Mesothelial cell of epicardium (in vitro differentiated cells): ENCODE results near the gene CBLB. TPM values are rescaled to one million over a fixed set of nuclear protein-coding genes. Genes with fewer than 3 reads are reported as not detected.
"Not testable (repeated sequence)": the region's sequence is repeated elsewhere in the genome, so short reads cannot be mapped to it uniquely, and the experiment has no call there.

Experiments
- DNase-seq, 2 experiments: peaks; one replicate each; pipeline ENCODE4 v3.0.0; 2021; ENCODE audit warnings: low spot score in 2 of 2; ENCODE audit not compliant: unreplicated experiment in 2 of 2
- H3K27ac Mint-ChIP-seq: 2 replicates; pipeline ENCODE4 v1.8.0; 2021; ENCODE audit warnings: mixed read lengths
- H3K27me3 Mint-ChIP-seq: 2 replicates; pipeline ENCODE4 v1.8.0; 2021; ENCODE audit warnings: low read depth, mixed read lengths
- H3K36me3 Mint-ChIP-seq: 2 replicates; pipeline ENCODE4 v1.8.0; 2021; ENCODE audit warnings: mixed read lengths
- H3K4me1 Mint-ChIP-seq: 2 replicates; pipeline ENCODE4 v1.8.0; 2021; ENCODE audit warnings: mixed read lengths
- H3K4me3 Mint-ChIP-seq: 2 replicates; pipeline ENCODE4 v1.8.0; 2021; ENCODE audit warnings: mild to moderate bottlenecking, moderate library complexity, mixed read lengths
- H3K9me3 Mint-ChIP-seq: 2 replicates; pipeline ENCODE4 v1.8.0; 2021; ENCODE audit warnings: mixed read lengths
- total RNA-seq: library from RNA; stranded (reverse); gene quantifications from 3 replicates; pipeline ENCODE4 v1.2.1, GENCODE V29; 2021
- TF ChIP-seq, protein P1 (sequence below): fragments of 200-600 bp; sonication (generic); IDR thresholded peaks from one replicate; pipeline ENCODE4 v1.5.0; 2021; ENCODE audit warnings: antibody characterized with exemption; ENCODE audit not compliant: unreplicated experiment

Gene CBLB
- total RNA-seq, 1 donor from 2014 or later = 116 TPM

DNA sequence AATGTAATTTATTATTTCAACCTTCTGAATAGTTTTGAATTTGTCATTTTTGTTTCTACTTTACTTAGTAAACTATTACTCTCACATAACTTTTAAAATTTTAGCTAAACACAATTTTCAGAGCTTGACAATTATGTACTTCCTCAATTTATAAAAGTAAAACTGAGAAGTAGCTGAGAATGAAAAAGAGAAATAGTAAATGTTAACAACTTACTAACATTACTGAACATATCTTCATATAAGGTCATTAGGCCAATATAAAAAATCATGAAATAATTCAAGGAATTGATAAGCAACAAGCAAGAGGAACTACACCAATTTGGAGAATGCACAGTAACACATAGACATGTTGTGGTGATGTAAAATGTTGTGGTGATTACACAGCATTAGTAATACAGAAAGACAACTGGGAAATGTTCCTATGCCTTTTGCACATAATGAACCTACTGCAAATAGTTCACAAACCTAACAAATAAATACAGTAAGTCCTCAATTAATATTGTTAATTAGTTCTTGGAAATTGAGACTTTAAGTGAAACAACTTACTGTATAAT lies 137.9 kb downstream of the CBLB start:
- H3K27me3 Mint-ChIP-seq = no peaks in the 10 kb centered on the region
- no peak overlapping the region for H3K27ac Mint-ChIP-seq
- H3K9me3 Mint-ChIP-seq = peaks cover 16% of the 10 kb centered on the region
- peaks cover 16% of the 10 kb centered on the region for H3K4me1 Mint-ChIP-seq
- TF ChIP-seq, protein P1, sequence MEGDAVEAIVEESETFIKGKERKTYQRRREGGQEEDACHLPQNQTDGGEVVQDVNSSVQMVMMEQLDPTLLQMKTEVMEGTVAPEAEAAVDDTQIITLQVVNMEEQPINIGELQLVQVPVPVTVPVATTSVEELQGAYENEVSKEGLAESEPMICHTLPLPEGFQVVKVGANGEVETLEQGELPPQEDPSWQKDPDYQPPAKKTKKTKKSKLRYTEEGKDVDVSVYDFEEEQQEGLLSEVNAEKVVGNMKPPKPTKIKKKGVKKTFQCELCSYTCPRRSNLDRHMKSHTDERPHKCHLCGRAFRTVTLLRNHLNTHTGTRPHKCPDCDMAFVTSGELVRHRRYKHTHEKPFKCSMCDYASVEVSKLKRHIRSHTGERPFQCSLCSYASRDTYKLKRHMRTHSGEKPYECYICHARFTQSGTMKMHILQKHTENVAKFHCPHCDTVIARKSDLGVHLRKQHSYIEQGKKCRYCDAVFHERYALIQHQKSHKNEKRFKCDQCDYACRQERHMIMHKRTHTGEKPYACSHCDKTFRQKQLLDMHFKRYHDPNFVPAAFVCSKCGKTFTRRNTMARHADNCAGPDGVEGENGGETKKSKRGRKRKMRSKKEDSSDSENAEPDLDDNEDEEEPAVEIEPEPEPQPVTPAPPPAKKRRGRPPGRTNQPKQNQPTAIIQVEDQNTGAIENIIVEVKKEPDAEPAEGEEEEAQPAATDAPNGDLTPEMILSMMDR = no peak
- DNase-seq = no peak
- H3K4me3 Mint-ChIP-seq = no peak overlapping the region
- peaks cover 39% of the 10 kb centered on the region for H3K36me3 Mint-ChIP-seq

DNA sequence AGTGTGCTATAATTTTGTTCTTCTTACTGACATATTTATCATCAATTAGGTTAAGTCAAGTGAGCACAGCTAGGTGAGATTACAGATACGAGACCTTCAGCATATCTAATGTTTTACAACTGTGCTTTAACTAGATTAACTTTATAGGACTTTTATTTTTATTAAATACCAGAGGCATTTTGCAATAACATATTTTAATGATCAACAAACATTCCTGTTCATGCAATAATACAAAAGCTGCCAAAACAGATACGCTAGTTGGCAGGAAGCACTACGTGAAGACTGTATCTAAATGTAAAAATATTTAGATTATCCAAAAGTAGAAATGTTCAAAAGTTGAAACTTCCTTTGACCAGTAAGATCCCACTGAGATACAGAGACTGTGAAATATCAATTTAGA lies 139.1 kb downstream of the CBLB start:
- Mint-ChIP-seq H3K27ac (peak overlapping the region; percentile 15), H3K9me3 (peaks cover 16% of the 10 kb centered on the region), H3K4me1 (peaks cover 16% of the 10 kb centered on the region), H3K27me3 (no peaks in the 10 kb centered on the region), H3K4me3 (no peak overlapping the region), H3K36me3 (peaks cover 37% of the 10 kb centered on the region)
- TF ChIP-seq, protein P1 = no peak
- no peak for DNase-seq

DNA sequence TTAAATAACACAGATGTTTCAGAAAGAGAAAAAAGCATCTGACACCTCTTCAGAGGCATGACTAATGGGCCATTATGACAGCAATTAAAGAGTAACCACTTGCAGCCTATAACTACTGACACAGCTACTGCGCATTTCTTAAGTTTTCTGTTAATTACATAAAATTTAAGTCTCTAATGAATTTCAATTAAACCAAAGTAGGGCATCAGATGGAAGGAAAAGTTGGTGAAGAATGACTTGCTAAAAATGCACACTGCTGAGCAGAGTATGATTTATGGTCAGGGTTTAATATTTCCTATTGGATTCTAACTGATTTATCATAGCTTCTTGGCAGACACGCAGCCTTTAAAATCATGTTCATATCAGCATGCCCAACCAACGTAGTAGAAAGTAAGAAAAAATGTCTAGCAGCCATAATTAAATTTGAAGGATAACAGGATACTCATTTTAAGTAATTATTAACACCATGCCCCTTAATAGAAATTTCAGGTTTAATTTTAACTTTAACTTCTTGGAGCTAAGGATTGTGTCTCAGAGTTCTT lies 140.0 kb downstream of the CBLB start:
- Mint-ChIP-seq H3K27ac (peak overlapping the region; percentile 28), H3K4me1 (peaks cover 19% of the 10 kb centered on the region), H3K4me3 (no peak overlapping the region), H3K9me3 (peaks cover 16% of the 10 kb centered on the region), H3K27me3 (no peaks in the 10 kb centered on the region), H3K36me3 (peaks cover 36% of the 10 kb centered on the region)
- DNase-seq = no peak
- TF ChIP-seq, protein P1 = no peak

DNA sequence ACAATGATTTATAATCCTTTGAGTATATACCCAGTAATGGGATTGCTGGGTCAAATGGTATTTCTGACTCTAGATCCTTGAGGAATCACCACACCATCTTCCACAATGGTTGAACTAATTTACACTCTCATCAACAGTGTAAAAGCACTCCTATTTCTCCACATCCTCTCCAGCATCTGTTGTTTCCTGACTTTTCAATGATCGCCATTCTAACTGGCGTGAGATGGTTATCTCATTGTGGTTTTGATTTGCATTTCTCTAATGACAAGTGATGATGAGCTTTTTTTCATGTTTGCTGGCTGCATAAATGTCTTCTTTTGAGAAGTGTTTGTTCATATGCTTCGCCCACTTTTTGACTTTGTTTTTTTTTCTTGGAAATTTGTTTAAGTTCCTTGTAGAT lies 141.8 kb downstream of the CBLB start:
- Mint-ChIP-seq H3K9me3 (peaks cover 16% of the 10 kb centered on the region), H3K4me1 (peaks cover 19% of the 10 kb centered on the region), H3K36me3 (peaks cover 30% of the 10 kb centered on the region)
- DNase-seq, H3K27me3 Mint-ChIP-seq, H3K4me3 Mint-ChIP-seq, H3K27ac Mint-ChIP-seq: not testable (repeated sequence)

DNA sequence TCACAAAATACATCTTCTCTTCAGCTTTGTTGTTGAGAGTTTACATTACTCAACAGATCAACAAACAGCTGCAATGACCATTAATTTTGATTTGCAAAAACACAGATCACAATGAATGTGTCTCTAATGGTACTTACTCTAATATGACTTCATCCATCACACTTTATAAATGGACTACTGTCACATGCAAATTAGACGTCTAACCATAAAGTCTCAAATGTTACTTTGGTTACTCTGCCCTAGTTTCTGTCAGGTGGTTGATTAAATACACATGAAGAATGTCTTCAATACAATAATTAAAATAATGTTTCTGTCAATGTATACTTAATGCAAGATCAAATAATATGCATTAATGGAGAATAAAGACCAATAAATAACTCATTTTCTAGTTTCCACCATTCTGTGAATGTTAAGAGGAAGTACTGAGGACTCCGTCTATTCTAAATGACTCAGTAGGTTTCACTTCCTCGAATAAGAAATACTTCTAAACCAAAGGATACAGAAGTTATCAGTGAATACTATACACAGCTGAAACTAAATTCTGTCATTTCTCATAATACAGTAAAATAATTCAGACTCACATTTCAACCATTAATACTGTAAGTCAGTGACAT lies 145.8 kb downstream of the CBLB start:
- no peak for DNase-seq
- Mint-ChIP-seq H3K4me1 (peaks cover 3% of the 10 kb centered on the region), H3K36me3 (peaks cover 50% of the 10 kb centered on the region), H3K27ac (no peak overlapping the region), H3K4me3 (no peak overlapping the region), H3K27me3 (no peaks in the 10 kb centered on the region), H3K9me3 (peaks cover 14% of the 10 kb centered on the region)
- TF ChIP-seq, protein P1 = no peak

DNA sequence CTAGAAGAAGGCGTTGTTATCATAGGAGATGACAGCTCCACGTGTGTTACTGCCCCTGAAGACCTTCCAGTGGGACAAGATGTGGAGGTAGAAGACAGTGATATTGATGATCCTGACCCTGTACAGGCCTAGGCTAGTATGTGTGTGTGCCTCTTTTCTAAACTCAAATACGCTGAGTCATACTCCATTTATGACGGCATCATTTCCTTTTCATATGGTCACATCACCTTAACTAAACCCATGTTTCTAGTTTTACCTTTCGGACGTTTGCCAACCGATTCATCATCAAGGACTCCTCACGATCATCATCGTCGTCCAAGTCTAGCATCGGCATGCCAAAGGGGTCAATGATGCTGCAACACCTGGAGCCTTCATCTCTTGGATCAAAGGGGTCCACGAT lies 149.0 kb downstream of the CBLB start:
- no peaks in the 10 kb centered on the region for H3K9me3 Mint-ChIP-seq
- no peaks in the 10 kb centered on the region for H3K27me3 Mint-ChIP-seq
- H3K36me3 Mint-ChIP-seq = peaks cover 41% of the 10 kb centered on the region
- no peak overlapping the region for H3K27ac Mint-ChIP-seq
- no peak for DNase-seq
- TF ChIP-seq, protein P1 = no peak
- H3K4me1 Mint-ChIP-seq = peaks cover 3% of the 10 kb centered on the region
- no peak overlapping the region for H3K4me3 Mint-ChIP-seq
